ENCODE measurements around the gene CLEC11A. TPM values are rescaled to one million over a fixed set of nuclear protein-coding genes. Genes with fewer than 3 reads are reported as not detected.
A peak's percentile ranks its signal among the peaks of the same experiment; 100 is the strongest.

Gene CLEC11A
- total and polyA plus RNA-seq, 9 of the 15 experiments (the other 6 are each of a cell fraction or from before 2014, with no cell fraction given), result 0.39 to 43.9 (median 3.4) TPM

DNA sequence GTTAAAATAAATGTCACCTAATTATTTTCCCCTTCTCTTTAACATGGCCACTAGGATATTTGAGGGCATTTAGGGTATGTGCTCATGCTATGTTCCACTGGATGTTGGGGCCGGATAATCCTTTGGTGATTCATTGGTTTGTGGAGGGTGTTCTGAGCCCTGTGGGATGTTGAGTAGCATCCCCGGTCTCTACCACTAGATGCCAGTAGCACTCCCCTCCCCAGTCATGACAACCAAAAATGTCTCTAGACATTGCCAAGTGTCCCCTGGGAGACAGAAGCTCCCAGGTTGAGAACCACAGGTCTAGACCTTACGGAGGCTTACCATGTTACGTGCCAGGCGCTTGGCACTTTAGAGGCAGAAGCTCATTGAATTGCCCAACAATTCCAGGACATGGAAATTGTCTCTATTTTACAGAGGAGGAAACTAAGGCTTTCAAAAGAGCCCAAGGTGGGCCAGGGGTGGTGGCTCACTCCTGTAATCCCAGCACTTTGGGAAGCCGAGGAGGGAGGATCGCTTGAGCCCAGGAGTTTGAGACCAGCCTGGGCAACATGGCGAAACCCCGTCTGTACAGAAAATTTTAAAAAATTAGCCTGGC lies 17.6 kb upstream of the CLEC11A start (continued):
- no peak for TF ChIP-seq EGR1 (conservative IDR thresholded peaks at IDR 0.05)
- no peak for TF ChIP-seq MAFG (tag; conservative IDR thresholded peaks at IDR 0.05)
- no peak for TF ChIP-seq KDM2B (CRISPR knock-in tag; IDR thresholded peaks at IDR 0.05)
- TF ChIP-seq, protein P1, sequence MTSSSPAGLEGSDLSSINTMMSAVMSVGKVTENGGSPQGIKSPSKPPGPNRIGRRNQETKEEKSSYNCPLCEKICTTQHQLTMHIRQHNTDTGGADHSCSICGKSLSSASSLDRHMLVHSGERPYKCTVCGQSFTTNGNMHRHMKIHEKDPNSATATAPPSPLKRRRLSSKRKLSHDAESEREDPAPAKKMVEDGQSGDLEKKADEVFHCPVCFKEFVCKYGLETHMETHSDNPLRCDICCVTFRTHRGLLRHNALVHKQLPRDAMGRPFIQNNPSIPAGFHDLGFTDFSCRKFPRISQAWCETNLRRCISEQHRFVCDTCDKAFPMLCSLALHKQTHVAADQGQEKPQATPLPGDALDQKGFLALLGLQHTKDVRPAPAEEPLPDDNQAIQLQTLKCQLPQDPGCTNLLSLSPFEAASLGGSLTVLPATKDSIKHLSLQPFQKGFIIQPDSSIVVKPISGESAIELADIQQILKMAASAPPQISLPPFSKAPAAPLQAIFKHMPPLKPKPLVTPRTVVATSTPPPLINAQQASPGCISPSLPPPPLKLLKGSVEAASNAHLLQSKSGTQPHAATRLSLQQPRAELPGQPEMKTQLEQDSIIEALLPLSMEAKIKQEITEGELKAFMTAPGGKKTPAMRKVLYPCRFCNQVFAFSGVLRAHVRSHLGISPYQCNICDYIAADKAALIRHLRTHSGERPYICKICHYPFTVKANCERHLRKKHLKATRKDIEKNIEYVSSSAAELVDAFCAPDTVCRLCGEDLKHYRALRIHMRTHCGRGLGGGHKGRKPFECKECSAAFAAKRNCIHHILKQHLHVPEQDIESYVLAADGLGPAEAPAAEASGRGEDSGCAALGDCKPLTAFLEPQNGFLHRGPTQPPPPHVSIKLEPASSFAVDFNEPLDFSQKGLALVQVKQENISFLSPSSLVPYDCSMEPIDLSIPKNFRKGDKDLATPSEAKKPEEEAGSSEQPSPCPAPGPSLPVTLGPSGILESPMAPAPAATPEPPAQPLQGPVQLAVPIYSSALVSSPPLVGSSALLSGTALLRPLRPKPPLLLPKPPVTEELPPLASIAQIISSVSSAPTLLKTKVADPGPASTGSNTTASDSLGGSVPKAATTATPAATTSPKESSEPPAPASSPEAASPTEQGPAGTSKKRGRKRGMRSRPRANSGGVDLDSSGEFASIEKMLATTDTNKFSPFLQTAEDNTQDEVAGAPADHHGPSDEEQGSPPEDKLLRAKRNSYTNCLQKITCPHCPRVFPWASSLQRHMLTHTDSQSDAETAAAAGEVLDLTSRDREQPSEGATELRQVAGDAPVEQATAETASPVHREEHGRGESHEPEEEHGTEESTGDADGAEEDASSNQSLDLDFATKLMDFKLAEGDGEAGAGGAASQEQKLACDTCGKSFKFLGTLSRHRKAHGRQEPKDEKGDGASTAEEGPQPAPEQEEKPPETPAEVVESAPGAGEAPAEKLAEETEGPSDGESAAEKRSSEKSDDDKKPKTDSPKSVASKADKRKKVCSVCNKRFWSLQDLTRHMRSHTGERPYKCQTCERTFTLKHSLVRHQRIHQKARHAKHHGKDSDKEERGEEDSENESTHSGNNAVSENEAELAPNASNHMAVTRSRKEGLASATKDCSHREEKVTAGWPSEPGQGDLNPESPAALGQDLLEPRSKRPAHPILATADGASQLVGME (CRISPR knock-in tag; IDR thresholded peaks at IDR 0.05), result no peak
- no peak for TF ChIP-seq RBM34 (IDR thresholded peaks at IDR 0.05; ENCODE audit: borderline replicate concordance, insufficient read depth, low read length)
- no peak for TF ChIP-seq SRSF3 (IDR thresholded peaks at IDR 0.05; ENCODE audit: insufficient read depth, low read length)
- TF ChIP-seq ARID1B (IDR thresholded peaks at IDR 0.05), result no peak
- TF ChIP-seq, protein P2, sequence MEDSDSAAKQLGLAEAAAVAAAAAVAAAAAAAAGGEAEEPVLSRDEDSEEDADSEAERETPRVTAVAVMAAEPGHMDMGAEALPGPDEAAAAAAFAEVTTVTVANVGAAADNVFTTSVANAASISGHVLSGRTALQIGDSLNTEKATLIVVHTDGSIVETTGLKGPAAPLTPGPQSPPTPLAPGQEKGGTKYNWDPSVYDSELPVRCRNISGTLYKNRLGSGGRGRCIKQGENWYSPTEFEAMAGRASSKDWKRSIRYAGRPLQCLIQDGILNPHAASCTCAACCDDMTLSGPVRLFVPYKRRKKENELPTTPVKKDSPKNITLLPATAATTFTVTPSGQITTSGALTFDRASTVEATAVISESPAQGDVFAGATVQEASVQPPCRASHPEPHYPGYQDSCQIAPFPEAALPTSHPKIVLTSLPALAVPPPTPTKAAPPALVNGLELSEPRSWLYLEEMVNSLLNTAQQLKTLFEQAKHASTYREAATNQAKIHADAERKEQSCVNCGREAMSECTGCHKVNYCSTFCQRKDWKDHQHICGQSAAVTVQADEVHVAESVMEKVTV (CRISPR knock-in tag; IDR thresholded peaks at IDR 0.05), result peak; percentile 84
- TF ChIP-seq RFX1 (IDR thresholded peaks at IDR 0.05), result no peak; the same call in 1 of the 2 replicates
- no peak for TF ChIP-seq PHB2 (IDR thresholded peaks at IDR 0.05; ENCODE audit: low read depth)
- TF ChIP-seq KLF1 (tag; IDR thresholded peaks at IDR 0.05), result peak; percentile 21; the same call in 1 of the 2 replicates
- TF ChIP-seq ZNF449 (CRISPR knock-in tag; IDR thresholded peaks at IDR 0.05), result no peak
- no peak for TF ChIP-seq ETV1 (tag; conservative IDR thresholded peaks at IDR 0.05; ENCODE audit: low read depth)
- TF ChIP-seq, protein P3, sequence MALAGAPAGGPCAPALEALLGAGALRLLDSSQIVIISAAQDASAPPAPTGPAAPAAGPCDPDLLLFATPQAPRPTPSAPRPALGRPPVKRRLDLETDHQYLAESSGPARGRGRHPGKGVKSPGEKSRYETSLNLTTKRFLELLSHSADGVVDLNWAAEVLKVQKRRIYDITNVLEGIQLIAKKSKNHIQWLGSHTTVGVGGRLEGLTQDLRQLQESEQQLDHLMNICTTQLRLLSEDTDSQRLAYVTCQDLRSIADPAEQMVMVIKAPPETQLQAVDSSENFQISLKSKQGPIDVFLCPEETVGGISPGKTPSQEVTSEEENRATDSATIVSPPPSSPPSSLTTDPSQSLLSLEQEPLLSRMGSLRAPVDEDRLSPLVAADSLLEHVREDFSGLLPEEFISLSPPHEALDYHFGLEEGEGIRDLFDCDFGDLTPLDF (CRISPR knock-in tag; IDR thresholded peaks at IDR 0.05), result no peak
- TF ChIP-seq HNRNPLL (IDR thresholded peaks at IDR 0.05; ENCODE audit: low read depth, low read length, poor library complexity, severe bottlenecking), result no peak
- TF ChIP-seq ESRRB (CRISPR knock-in tag; IDR thresholded peaks at IDR 0.05; ENCODE audit: borderline replicate concordance), result no peak
- TF ChIP-seq ZNF282 (CRISPR knock-in tag; IDR thresholded peaks at IDR 0.05), result no peak
- TF ChIP-seq ZFP36 (IDR thresholded peaks at IDR 0.05; ENCODE audit: low read depth, low read length, partially characterized antibody), result no peak
- TF ChIP-seq BMI1 (IDR thresholded peaks at IDR 0.05; ENCODE audit: low read length), result no peak
- TF ChIP-seq DACH1 (IDR thresholded peaks at IDR 0.05; ENCODE audit: partially characterized antibody), result no peak
